ENCODE results near the gene FGF14.

- TF ChIP-seq EZH2phosphoT487 (IDR thresholded peaks at IDR 0.05; ENCODE audit: borderline replicate concordance, low read length) (no peak), CTCF (IDR thresholded peaks at IDR 0.05; ENCODE audit: low read depth, low read length, poor library complexity, severe bottlenecking) (no peak)
These were observed 89.9 kb downstream of the FGF14 start for GRCh38 chr13:102311901-102312300.

All from DOHH2 (cell line).